Cardiac muscle cell (in vitro differentiated cells and primary cell): ENCODE data around the gene CCDC50. TPM values are rescaled to one million over a fixed set of nuclear protein-coding genes. Genes with fewer than 3 reads are reported as not detected.
A peak's percentile ranks its signal among the peaks of the same experiment; 100 is the strongest.

Experiments used
- DNase-seq, 2 donors: peaks; one replicate each; pipeline versions ENCODE4 v3.0.0 to v3.0.0-alpha.2; 2010 to 2017; ENCODE audit warnings: low read depth in 1 of 2, low spot score in 1 of 2
- H3K27ac ChIP-seq: fragments of 200-600 bp; sonication (generic); 2 replicates; pipeline ENCODE4 v1.5.1; 2016
- H3K27me3 ChIP-seq: fragments of 200-600 bp; sonication (generic); 2 replicates; pipeline ENCODE4 v1.6.0; 2016; ENCODE audit warnings: control low read depth
- H3K36me3 ChIP-seq: fragments of 200-600 bp; sonication (generic); 2 replicates; pipeline ENCODE4 v1.5.1; 2016; ENCODE audit warnings: control low read depth
- H3K4me1 ChIP-seq: fragments of 200-600 bp; sonication (generic); 2 replicates; pipeline ENCODE4 v1.8.1; 2017; ENCODE audit warnings: low read depth, mild to moderate bottlenecking, mixed run types
- H3K4me3 ChIP-seq: fragments of 200-600 bp; sonication (generic); 2 replicates; pipeline ENCODE4 v1.5.1; 2016; ENCODE audit warnings: mild to moderate bottlenecking
- H3K9me3 ChIP-seq: fragments of 200-600 bp; sonication (generic); 2 replicates; pipeline ENCODE4 v1.5.1; 2017; ENCODE audit warnings: low read depth, mild to moderate bottlenecking, control low read depth
- CTCF ChIP-seq: IDR thresholded peaks from 2 replicates; pipeline ENCODE4 v1.5.1; 2012; ENCODE audit warnings: low read depth, mild to moderate bottlenecking, low read length
- polyA plus RNA-seq: library from polyadenylated mRNA; unstranded; fragments of >200 nt; fragmentation: Nextera tagmentation; extraction: Ambion mirVana; gene quantifications from 2 replicates; pipeline ENCODE4 v1.2.1, GENCODE V29; 2016
- total RNA-seq: library from RNA; depleted of rRNA; stranded (reverse); fragments of >200 nt; gene quantifications from 2 replicates; pipeline ENCODE4 v1.2.3, GENCODE V29; 2016

The CCDC50 gene
- total and polyA plus RNA-seq, 2 experiments from 2014 or later, result 25.3 to 82.3 TPM

- H3K9me3 ChIP-seq, result no peaks in the 10 kb centered on the region
- H3K4me1 ChIP-seq, result no peaks in the 10 kb centered on the region
- no peak for TF ChIP-seq CTCF
- DNase-seq, result no peak
- no peaks in the 10 kb centered on the region for H3K36me3 ChIP-seq
- no peak overlapping the region for H3K4me3 ChIP-seq
- no peak overlapping the region for H3K27ac ChIP-seq
- no peaks in the 10 kb centered on the region for H3K27me3 ChIP-seq
Observed at GRCh38 chr3:191300422-191300821, 28.8 kb upstream of the CCDC50 start.

GRCh38 chr3:191301017-191301416 lies 28.2 kb upstream of the CCDC50 start:
- TF ChIP-seq CTCF, result no peak
- no peak overlapping the region for H3K4me3 ChIP-seq
- DNase-seq, result no peak

GRCh38 chr3:191301782-191302411 lies 27.3 kb upstream of the CCDC50 start:
- no peak overlapping the region for H3K27ac ChIP-seq
- no peaks in the 10 kb centered on the region for H3K9me3 ChIP-seq
- H3K27me3 ChIP-seq, result no peaks in the 10 kb centered on the region
- no peak for TF ChIP-seq CTCF
- DNase-seq, result no peak
- H3K4me3 ChIP-seq, result no peak overlapping the region
- H3K36me3 ChIP-seq, result no peaks in the 10 kb centered on the region
- no peaks in the 10 kb centered on the region for H3K4me1 ChIP-seq

More at GRCh38 chr3:191301017-191301416, 28.2 kb upstream of the CCDC50 start:
- no peaks in the 10 kb centered on the region for H3K4me1 ChIP-seq
- no peaks in the 10 kb centered on the region for H3K9me3 ChIP-seq
- H3K27ac ChIP-seq, result no peak overlapping the region
- H3K27me3 ChIP-seq, result no peaks in the 10 kb centered on the region
- H3K36me3 ChIP-seq, result no peaks in the 10 kb centered on the region

GRCh38 chr3:191302451-191302850 lies 26.7 kb upstream of the CCDC50 start:
- TF ChIP-seq CTCF, result no peak
- H3K36me3 ChIP-seq, result no peaks in the 10 kb centered on the region
- no peaks in the 10 kb centered on the region for H3K27me3 ChIP-seq
- DNase-seq, result no peak
- H3K4me3 ChIP-seq, result no peak overlapping the region
- no peaks in the 10 kb centered on the region for H3K9me3 ChIP-seq
- H3K4me1 ChIP-seq, result no peaks in the 10 kb centered on the region
- no peak overlapping the region for H3K27ac ChIP-seq

- Histone ChIP-seq H3K4me3 (no peak overlapping the region), H3K36me3 (no peaks in the 10 kb centered on the region), H3K27me3 (no peaks in the 10 kb centered on the region), H3K27ac (no peak overlapping the region), H3K9me3 (no peaks in the 10 kb centered on the region), H3K4me1 (no peaks in the 10 kb centered on the region)
- TF ChIP-seq CTCF, result no peak
- peak in 1 of 2 donors; percentile 36 for DNase-seq
Observed at GRCh38 chr3:191303596-191303995, 25.6 kb upstream of the CCDC50 start.
